Activated CD8-positive, alpha-beta T cell treated with anti-CD3 and anti-CD28 coated beads for 36 hours (primary cell): ENCODE measurements around the gene MAGI2. TPM values are rescaled to one million over a fixed set of nuclear protein-coding genes. Genes with fewer than 3 reads are reported as not detected.

ENCODE experiments used
- ATAC-seq: fragments of 200-7000 bp; cut with Tn5 transposase; one replicate; pipeline ENCODE4 v1.10.0; 2021; ENCODE audit warnings: mild to moderate bottlenecking, moderate library complexity
- CTCF ChIA-PET: fragments of 350-600 bp; sonication (Branson Sonifier 250); formaldehyde crosslinking; loops from one replicate; lab custom pipeline; 2021; ENCODE audit warnings: antibody characterized with exemption; lab: Charles Lee
- POLR2A ChIA-PET: fragments of 350-600 bp; sonication (Branson Sonifier 250); formaldehyde crosslinking; loops from one replicate; lab custom pipeline; 2021; ENCODE audit warnings: antibody characterized with exemption; lab: Charles Lee
- DNase-seq: peaks from one replicate; pipeline ENCODE4 v3.0.0-alpha.2; 2020
- H3K27ac Mint-ChIP-seq: one replicate; pipeline ENCODE4 v1.8.0; 2021; ENCODE audit warnings: mild to moderate bottlenecking, mixed read lengths
- H3K27me3 Mint-ChIP-seq: one replicate; pipeline ENCODE4 v1.8.0; 2021; ENCODE audit warnings: mixed read lengths
- H3K36me3 Mint-ChIP-seq: one replicate; pipeline ENCODE4 v1.8.0; 2021; ENCODE audit warnings: low read depth, mixed read lengths
- H3K4me1 Mint-ChIP-seq: one replicate; pipeline ENCODE4 v1.8.0; 2021; ENCODE audit warnings: low read depth, mixed read lengths
- H3K4me3 Mint-ChIP-seq: one replicate; pipeline ENCODE4 v1.8.0; 2021; ENCODE audit warnings: mild to moderate bottlenecking, moderate library complexity, mixed read lengths
- H3K9me3 Mint-ChIP-seq: one replicate; pipeline ENCODE4 v1.8.0; 2021; ENCODE audit warnings: mixed read lengths
- intact Hi-C: fragments of 100-400 bp; cut with micrococcal nuclease; formaldehyde crosslinking; loops from one replicate; pipeline ENCODE4 v1.10.0; 2022
- total RNA-seq, 2 experiments: library from RNA; stranded (reverse); gene quantifications; one replicate each; pipeline ENCODE4 v1.2.3, GENCODE V29; 2021
- TF ChIP-seq, protein P1 (sequence below): fragments of 200-600 bp; IDR thresholded peaks from one replicate; pipeline ENCODE4 v1.8.0; 2022; ENCODE audit warnings: antibody characterized with exemption, mild to moderate bottlenecking

MAGI2 gene
- total RNA-seq, 2 experiments from 2014 or later = 0.04 to 0.09 TPM

- Mint-ChIP-seq H3K4me1 (no peaks in the 10 kb centered on the region), H3K9me3 (no peaks in the 10 kb centered on the region), H3K27me3 (peaks cover 6% of the 10 kb centered on the region), H3K36me3 (no peaks in the 10 kb centered on the region), H3K4me3 (no peak overlapping the region), H3K27ac (no peak overlapping the region)
- TF ChIP-seq, protein P1, sequence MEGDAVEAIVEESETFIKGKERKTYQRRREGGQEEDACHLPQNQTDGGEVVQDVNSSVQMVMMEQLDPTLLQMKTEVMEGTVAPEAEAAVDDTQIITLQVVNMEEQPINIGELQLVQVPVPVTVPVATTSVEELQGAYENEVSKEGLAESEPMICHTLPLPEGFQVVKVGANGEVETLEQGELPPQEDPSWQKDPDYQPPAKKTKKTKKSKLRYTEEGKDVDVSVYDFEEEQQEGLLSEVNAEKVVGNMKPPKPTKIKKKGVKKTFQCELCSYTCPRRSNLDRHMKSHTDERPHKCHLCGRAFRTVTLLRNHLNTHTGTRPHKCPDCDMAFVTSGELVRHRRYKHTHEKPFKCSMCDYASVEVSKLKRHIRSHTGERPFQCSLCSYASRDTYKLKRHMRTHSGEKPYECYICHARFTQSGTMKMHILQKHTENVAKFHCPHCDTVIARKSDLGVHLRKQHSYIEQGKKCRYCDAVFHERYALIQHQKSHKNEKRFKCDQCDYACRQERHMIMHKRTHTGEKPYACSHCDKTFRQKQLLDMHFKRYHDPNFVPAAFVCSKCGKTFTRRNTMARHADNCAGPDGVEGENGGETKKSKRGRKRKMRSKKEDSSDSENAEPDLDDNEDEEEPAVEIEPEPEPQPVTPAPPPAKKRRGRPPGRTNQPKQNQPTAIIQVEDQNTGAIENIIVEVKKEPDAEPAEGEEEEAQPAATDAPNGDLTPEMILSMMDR = no peak
- intact Hi-C loops = no loop called here
- POLR2A ChIA-PET = no interaction called here
- no peak for DNase-seq
- no peak for ATAC-seq
- CTCF ChIA-PET = no interaction called here
Measured at GRCh38 chr7:78161781-78162180, 1291.7 kb downstream of the MAGI2 start.

DNA sequence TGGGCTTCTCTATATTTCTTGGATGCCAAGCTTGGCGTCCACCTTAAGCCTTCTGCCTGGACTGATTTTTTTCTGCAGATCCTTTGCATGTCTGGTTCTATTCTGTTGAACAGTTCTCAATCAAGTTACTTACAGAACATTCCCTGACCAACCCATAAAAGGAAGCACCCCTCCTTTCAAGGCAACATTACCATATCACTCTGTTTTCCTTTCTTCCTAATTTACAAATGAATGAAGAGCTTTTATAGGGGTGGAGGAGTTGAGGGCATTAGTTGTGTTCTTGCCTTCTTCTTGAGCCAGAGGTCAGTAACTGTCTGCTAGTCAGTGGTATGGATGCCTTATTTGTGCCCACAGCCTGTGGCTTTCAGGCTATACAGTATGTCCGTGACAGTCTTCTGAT is 1293.9 kb downstream of the MAGI2 start:
- CTCF ChIA-PET = no interaction called here
- DNase-seq (no peak), ATAC-seq (no peak)
- Mint-ChIP-seq H3K27me3 (peaks cover 8% of the 10 kb centered on the region), H3K9me3 (no peaks in the 10 kb centered on the region), H3K36me3 (no peaks in the 10 kb centered on the region), H3K4me3 (no peak overlapping the region), H3K27ac (no peak overlapping the region), H3K4me1 (no peaks in the 10 kb centered on the region)
- TF ChIP-seq, protein P1 = no peak
- POLR2A ChIA-PET = no interaction called here
- intact Hi-C loops = no loop called here

DNA sequence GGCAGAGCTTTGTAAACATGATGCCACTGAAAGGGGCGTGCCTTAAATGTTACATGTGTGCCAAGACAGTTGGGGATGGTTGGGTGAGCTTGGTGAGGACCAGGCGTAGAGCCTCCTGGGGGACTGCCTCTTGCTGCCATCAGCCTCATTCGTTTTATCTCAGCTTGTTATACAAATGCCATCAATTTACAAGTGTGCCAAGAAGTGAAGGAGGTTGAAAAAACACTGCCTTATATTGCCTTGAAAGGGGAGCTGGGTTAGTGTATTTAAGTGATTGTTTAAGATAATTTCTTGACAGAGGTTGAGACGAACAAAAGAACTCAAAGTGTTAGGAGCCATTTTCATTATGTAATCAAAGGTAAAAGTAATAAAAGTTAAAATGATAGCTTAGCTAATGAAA is 1300.2 kb downstream of the MAGI2 start:
- no peak overlapping the region for H3K27ac Mint-ChIP-seq
- no peak for DNase-seq
- TF ChIP-seq, protein P1 = no peak
- no peak for ATAC-seq
- H3K9me3 Mint-ChIP-seq = no peaks in the 10 kb centered on the region
- H3K4me1 Mint-ChIP-seq = no peaks in the 10 kb centered on the region
- POLR2A ChIA-PET = no interaction called here
- intact Hi-C loops = no loop called here
- H3K4me3 Mint-ChIP-seq = no peak overlapping the region
- no peaks in the 10 kb centered on the region for H3K36me3 Mint-ChIP-seq
- peaks cover 3% of the 10 kb centered on the region for H3K27me3 Mint-ChIP-seq
- CTCF ChIA-PET = no interaction called here

DNA sequence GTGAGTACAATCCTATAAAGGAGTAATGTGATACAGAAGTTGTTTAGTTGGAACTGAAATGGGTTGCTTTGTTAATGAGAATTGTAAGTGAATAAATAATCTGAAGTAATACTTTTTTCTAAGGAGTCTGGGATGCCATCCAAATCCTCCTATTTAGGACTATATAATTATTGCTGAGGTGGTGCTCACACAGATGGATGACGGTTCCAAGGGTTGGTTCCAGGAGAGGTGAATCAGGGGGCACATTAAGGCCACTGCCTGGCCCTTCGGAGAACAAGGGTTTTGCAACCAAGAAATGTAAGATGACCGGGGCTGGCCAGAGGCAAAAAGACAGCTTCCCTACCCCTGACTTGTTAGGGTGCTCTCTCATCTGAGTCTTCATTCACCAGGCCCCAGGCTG is 1302.2 kb downstream of the MAGI2 start:
- Mint-ChIP-seq H3K36me3 (no peaks in the 10 kb centered on the region), H3K4me1 (no peaks in the 10 kb centered on the region), H3K9me3 (no peaks in the 10 kb centered on the region), H3K27ac (no peak overlapping the region), H3K27me3 (peaks cover 3% of the 10 kb centered on the region), H3K4me3 (no peak overlapping the region)
- no peak for ATAC-seq
- POLR2A ChIA-PET = no interaction called here
- TF ChIP-seq, protein P1 = no peak
- DNase-seq = no peak
- CTCF ChIA-PET = interaction anchor here (0.5 kb wide), 1 partner anchor 1300 kb away, joined by 3 read pairs; no protein-coding TSS in a partner anchor
- intact Hi-C loops = no loop called here

DNA sequence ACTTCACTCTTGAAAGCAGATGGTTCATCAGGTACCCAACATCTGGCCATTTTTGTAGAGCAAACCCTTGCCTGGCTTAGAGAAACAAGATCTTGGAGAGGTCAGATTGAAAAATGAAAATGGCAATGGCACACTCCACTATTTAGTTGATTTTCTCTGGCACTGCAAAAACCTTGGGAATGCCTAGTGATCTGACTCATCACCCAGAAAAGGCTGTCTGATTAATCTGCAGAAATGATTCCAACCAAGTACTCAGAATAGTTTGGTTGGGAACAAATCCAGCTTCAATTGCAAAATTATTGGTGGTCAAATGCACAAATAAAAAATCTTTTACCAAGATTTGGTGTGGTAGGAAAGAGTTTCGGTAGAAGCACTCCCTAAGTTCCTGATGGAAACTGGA is 1303.7 kb downstream of the MAGI2 start:
- ATAC-seq (no peak), DNase-seq (no peak)
- intact Hi-C loops = no loop called here
- Mint-ChIP-seq H3K36me3 (no peaks in the 10 kb centered on the region), H3K27ac (no peak overlapping the region), H3K4me1 (no peaks in the 10 kb centered on the region), H3K4me3 (no peak overlapping the region), H3K27me3 (peaks cover 4% of the 10 kb centered on the region), H3K9me3 (no peaks in the 10 kb centered on the region)
- ChIA-PET CTCF (no interaction called here), POLR2A (no interaction called here)
- TF ChIP-seq, protein P1 = no peak
